ENCODE data around the gene SEMA3F. TPM values are rescaled to one million over a fixed set of nuclear protein-coding genes. Genes with fewer than 3 reads are reported as not detected.

SEMA3F gene
- total RNA-seq, 1 donor from 2014 or later: 37.5 TPM

DNA sequence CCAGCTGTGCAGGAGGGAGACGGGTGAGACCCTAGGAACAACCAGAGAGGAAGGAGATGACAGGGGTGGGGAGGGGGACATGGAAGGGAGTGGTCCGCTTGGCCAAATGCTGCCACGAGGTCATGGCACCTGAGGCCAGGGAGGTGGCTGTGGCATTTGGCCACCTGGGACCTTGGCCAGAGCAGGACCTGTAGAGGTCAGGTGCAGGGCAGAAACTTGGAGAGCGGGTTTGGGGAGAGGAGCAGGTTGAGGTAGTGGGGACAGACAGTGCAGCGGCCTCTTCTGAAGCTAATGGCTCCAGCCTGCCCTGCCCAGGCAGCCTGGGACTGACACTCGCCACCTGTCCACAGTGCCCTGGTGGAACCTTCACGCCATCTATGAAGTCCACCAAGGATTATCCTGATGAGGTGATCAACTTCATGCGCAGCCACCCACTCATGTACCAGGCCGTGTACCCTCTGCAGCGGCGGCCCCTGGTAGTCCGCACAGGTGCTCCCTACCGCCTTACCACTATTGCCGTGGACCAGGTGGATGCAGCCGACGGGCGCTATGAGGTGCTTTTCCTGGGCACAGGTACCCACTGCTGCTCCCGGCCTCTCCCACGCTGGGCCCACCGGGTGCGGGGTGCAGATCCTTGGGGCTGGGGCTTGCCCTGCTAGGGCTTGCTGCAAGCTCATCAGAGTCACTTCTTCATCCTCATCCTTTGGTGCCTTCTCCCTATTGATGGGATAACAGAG, 29.3 kb downstream of the SEMA3F start:
- Mint-ChIP-seq H3K36me3 (ENCODE audit: low read depth) (peaks cover 11% of the 10 kb centered on the region), H3K27ac (ENCODE audit: unreplicated experiment) (no peak overlapping the region), H3K9me3 (ENCODE audit: low read depth) (no peaks in the 10 kb centered on the region), H3K4me3 (ENCODE audit: unreplicated experiment) (no peak overlapping the region), H3K4me1 (ENCODE audit: low read depth) (peaks cover 6% of the 10 kb centered on the region), H3K27me3 (ENCODE audit: low read depth) (no peaks in the 10 kb centered on the region)
- TF ChIP-seq, protein P1, sequence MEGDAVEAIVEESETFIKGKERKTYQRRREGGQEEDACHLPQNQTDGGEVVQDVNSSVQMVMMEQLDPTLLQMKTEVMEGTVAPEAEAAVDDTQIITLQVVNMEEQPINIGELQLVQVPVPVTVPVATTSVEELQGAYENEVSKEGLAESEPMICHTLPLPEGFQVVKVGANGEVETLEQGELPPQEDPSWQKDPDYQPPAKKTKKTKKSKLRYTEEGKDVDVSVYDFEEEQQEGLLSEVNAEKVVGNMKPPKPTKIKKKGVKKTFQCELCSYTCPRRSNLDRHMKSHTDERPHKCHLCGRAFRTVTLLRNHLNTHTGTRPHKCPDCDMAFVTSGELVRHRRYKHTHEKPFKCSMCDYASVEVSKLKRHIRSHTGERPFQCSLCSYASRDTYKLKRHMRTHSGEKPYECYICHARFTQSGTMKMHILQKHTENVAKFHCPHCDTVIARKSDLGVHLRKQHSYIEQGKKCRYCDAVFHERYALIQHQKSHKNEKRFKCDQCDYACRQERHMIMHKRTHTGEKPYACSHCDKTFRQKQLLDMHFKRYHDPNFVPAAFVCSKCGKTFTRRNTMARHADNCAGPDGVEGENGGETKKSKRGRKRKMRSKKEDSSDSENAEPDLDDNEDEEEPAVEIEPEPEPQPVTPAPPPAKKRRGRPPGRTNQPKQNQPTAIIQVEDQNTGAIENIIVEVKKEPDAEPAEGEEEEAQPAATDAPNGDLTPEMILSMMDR (IDR thresholded peaks at IDR 0.05): no peak
- no peak for DNase-seq (ENCODE audit: low spot score)

DNA sequence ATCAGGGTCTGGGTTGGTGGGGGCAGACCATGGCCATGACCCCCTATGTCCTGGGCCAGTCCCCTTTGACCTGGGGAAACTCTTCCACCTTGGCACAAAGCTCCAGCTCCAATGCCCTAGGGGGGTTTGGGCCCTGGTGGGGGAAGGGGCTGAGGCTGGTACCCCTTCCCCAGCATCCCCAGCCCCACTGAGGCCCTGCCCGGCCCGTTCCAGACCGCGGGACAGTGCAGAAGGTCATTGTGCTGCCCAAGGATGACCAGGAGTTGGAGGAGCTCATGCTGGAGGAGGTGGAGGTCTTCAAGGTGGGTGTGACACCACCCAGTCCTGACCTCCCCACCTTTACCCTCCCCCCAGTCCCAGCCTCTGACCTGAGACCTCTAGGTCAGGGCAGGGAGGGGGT, 30.1 kb downstream of the SEMA3F start:
- Mint-ChIP-seq H3K9me3 (ENCODE audit: low read depth) (no peaks in the 10 kb centered on the region), H3K36me3 (ENCODE audit: low read depth) (peaks cover 11% of the 10 kb centered on the region), H3K4me1 (ENCODE audit: low read depth) (peaks cover 6% of the 10 kb centered on the region), H3K4me3 (ENCODE audit: unreplicated experiment) (no peak overlapping the region), H3K27me3 (ENCODE audit: low read depth) (no peaks in the 10 kb centered on the region), H3K27ac (ENCODE audit: unreplicated experiment) (no peak overlapping the region)
- TF ChIP-seq, protein P1 (IDR thresholded peaks at IDR 0.05): no peak
- no peak for DNase-seq (ENCODE audit: low spot score)

DNA sequence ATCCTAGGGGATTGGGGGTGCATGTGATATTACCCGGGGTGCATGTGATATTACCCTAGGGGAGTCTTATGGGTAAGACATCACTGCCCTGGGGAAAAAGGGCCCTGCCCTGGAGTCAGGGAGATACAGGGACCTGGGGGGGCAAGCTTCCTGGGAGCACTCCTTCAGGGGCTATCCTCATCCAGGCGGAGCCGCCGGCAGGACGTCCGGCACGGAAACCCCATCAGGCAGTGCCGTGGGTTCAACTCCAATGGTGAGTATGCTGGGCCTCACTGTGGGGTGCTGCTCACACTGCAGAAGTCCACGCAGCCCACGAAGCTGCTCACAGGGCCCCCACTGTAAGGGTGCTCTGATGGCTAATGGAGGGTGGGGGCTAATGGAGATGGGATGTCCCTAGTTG, 31.0 kb downstream of the SEMA3F start:
- H3K4me1 Mint-ChIP-seq (ENCODE audit: low read depth): peaks cover 6% of the 10 kb centered on the region
- H3K27ac Mint-ChIP-seq (ENCODE audit: unreplicated experiment): no peak overlapping the region
- DNase-seq (ENCODE audit: low spot score): no peak
- no peaks in the 10 kb centered on the region for H3K27me3 Mint-ChIP-seq (ENCODE audit: low read depth)
- TF ChIP-seq, protein P1 (IDR thresholded peaks at IDR 0.05): no peak
- no peak overlapping the region for H3K4me3 Mint-ChIP-seq (ENCODE audit: unreplicated experiment)
- H3K9me3 Mint-ChIP-seq (ENCODE audit: low read depth): no peaks in the 10 kb centered on the region
- peaks cover 9% of the 10 kb centered on the region for H3K36me3 Mint-ChIP-seq (ENCODE audit: low read depth)

DNA sequence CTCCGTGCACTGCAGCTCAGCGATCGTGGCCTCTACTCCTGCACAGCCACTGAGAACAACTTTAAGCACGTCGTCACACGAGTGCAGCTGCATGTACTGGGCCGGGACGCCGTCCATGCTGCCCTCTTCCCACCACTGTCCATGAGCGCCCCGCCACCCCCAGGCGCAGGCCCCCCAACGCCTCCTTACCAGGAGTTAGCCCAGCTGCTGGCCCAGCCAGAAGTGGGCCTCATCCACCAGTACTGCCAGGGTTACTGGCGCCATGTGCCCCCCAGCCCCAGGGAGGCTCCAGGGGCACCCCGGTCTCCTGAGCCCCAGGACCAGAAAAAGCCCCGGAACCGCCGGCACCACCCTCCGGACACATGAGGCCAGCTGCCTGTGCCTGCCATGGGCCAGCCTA, 32.6 kb downstream of the SEMA3F start:
- peaks cover 6% of the 10 kb centered on the region for H3K36me3 Mint-ChIP-seq (ENCODE audit: low read depth)
- H3K27ac Mint-ChIP-seq (ENCODE audit: unreplicated experiment): no peak overlapping the region
- no peak overlapping the region for H3K4me3 Mint-ChIP-seq (ENCODE audit: unreplicated experiment)
- H3K4me1 Mint-ChIP-seq (ENCODE audit: low read depth): peaks cover 6% of the 10 kb centered on the region
- no peak for DNase-seq (ENCODE audit: low spot score)
- TF ChIP-seq, protein P1 (IDR thresholded peaks at IDR 0.05): no peak
- no peaks in the 10 kb centered on the region for H3K27me3 Mint-ChIP-seq (ENCODE audit: low read depth)
- no peaks in the 10 kb centered on the region for H3K9me3 Mint-ChIP-seq (ENCODE audit: low read depth)

DNA sequence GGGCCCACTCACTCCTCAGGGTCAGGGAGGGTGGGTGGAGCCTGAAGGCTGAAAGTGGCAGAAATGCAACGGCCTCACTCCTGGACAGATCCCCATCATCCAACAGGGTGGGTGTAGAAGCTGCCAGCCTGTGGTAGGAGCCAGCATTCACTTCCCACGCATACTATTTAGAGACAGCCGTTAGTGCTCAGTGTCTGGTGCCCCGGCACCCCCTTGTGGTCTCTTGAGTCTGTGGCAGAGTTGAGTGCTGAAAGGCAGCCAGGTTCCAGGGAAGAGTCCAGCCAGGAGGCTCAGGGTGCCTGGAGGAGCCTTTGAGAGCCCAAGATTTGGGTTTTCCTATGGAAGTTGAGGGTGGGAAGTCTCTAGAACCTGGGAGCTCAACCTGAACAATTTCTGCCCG, 34.1 kb downstream of the SEMA3F start:
- TF ChIP-seq, protein P1 (IDR thresholded peaks at IDR 0.05): peak; percentile 89
- H3K36me3 Mint-ChIP-seq (ENCODE audit: low read depth): peaks cover under 1% of the 10 kb centered on the region
- H3K27me3 Mint-ChIP-seq (ENCODE audit: low read depth): no peaks in the 10 kb centered on the region
- no peak overlapping the region for H3K4me3 Mint-ChIP-seq (ENCODE audit: unreplicated experiment)
- DNase-seq (ENCODE audit: low spot score): no peak
- peaks cover 6% of the 10 kb centered on the region for H3K4me1 Mint-ChIP-seq (ENCODE audit: low read depth)
- H3K9me3 Mint-ChIP-seq (ENCODE audit: low read depth): no peaks in the 10 kb centered on the region
- H3K27ac Mint-ChIP-seq (ENCODE audit: unreplicated experiment): no peak overlapping the region

All from chondrocyte (in vitro differentiated cells).